Skin epidermis (tissue), 12 donors: ENCODE results near the gene CRKL.

Source experiments
- H3K27ac ChIP-seq, 21 experiments: fragments of 200-600 bp; sonication (generic) in 11 of 21; one replicate each; pipeline ENCODE4 v1.5.0; 2020; ENCODE audit warnings: mild to moderate bottlenecking in 3 of 21, inconsistent platforms in 2 of 21, moderate library complexity in 2 of 21
- H3K4me3 ChIP-seq, 7 experiments: fragments of 200-600 bp; sonication (generic) in 2 of 7; one replicate each; pipeline ENCODE4 v1.5.0; 2020; ENCODE audit warnings: inconsistent platforms in 2 of 7, mild to moderate bottlenecking in 2 of 7, moderate library complexity in 1 of 7

Gene CRKL

GRCh38 chr22:20977516-20978170 lies 60.4 kb downstream of the CRKL start:
- H3K27ac ChIP-seq = no peak overlapping the region
- no peak overlapping the region for H3K4me3 ChIP-seq

GRCh38 chr22:20978419-20978818 lies 61.2 kb downstream of the CRKL start:
- Histone ChIP-seq H3K27ac (no peak overlapping the region), H3K4me3 (no peak overlapping the region)

GRCh38 chr22:20979243-20979809 lies 62.1 kb downstream of the CRKL start:
- H3K27ac ChIP-seq = peak overlapping the region in 3 of 21 experiments; percentile 5 to 28 (median 22)
- H3K4me3 ChIP-seq = peak overlapping the region in 5 of 7 experiments; percentile 1 to 30 (median 6)

- Histone ChIP-seq H3K27ac (peak overlapping the region in 3 of 21 experiments; percentile 5 to 28 (median 22)), H3K4me3 (peak overlapping the region in 4 of 7 experiments; percentile 3 to 30 (median 15))
These were observed 62.8 kb downstream of the CRKL start for GRCh38 chr22:20979940-20980453.

GRCh38 chr22:20980523-20980922 lies 63.3 kb downstream of the CRKL start:
- Histone ChIP-seq H3K4me3 (no peak overlapping the region), H3K27ac (peak overlapping the region in 2 of 21 experiments; percentile 0 to 94)

- Histone ChIP-seq H3K4me3 (peak overlapping the region; percentile 58 to 88 (median 71)), H3K27ac (peak overlapping the region in 20 of 21 experiments; percentile 72 to 98 (median 91))
These were observed 63.9 kb downstream of the CRKL start for GRCh38 chr22:20980938-20981722.

- Histone ChIP-seq H3K27ac (peak within 1 kb of the TSS in 20 of 21 experiments; percentile 72 to 98 (median 91)), H3K4me3 (peak within 1 kb of the TSS; percentile 58 to 88 (median 71))
These were observed 64.8 kb downstream of the CRKL start, which contains the start of gene LZTR1 for GRCh38 chr22:20981787-20982562. LZTR1 (plus strand) TSS chr22:20982297; CDS start chr22:20982372, 75 bp downstream.

- H3K27ac ChIP-seq = peak overlapping the region in 20 of 21 experiments; percentile 72 to 98 (median 91)
- H3K4me3 ChIP-seq = peak overlapping the region; percentile 58 to 88 (median 71)
These were observed 65.3 kb downstream of the CRKL start for GRCh38 chr22:20982563-20982882.

GRCh38 chr22:20983081-20983771 lies 66.0 kb downstream of the CRKL start:
- Histone ChIP-seq H3K4me3 (peak overlapping the region; percentile 58 to 88 (median 71)), H3K27ac (peak overlapping the region in 14 of 21 experiments; percentile 72 to 98 (median 91))

- no peak overlapping the region for H3K4me3 ChIP-seq
- H3K27ac ChIP-seq = no peak overlapping the region
These were observed 68.5 kb downstream of the CRKL start for GRCh38 chr22:20985720-20986119.

- Histone ChIP-seq H3K4me3 (no peak overlapping the region), H3K27ac (no peak overlapping the region)
These were observed 69.2 kb downstream of the CRKL start for GRCh38 chr22:20986365-20986764.

- no peak overlapping the region for H3K4me3 ChIP-seq
- H3K27ac ChIP-seq = no peak overlapping the region
These were observed 70.2 kb downstream of the CRKL start for GRCh38 chr22:20987375-20987774.

GRCh38 chr22:20988573-20989322 lies 71.5 kb downstream of the CRKL start:
- H3K27ac ChIP-seq = no peak overlapping the region
- H3K4me3 ChIP-seq = no peak overlapping the region

GRCh38 chr22:20989323-20990138 lies 72.3 kb downstream of the CRKL start:
- H3K27ac ChIP-seq = no peak overlapping the region
- no peak overlapping the region for H3K4me3 ChIP-seq

GRCh38 chr22:20990184-20991180 lies 73.3 kb downstream of the CRKL start:
- no peak overlapping the region for H3K4me3 ChIP-seq
- H3K27ac ChIP-seq = no peak overlapping the region
